ENCODE data around the gene NSD2.

GRCh38 chr4:1834047-1834775, 37.0 kb upstream of the NSD2 start:
- no peak for TF ChIP-seq CTCF (IDR thresholded peaks at IDR 0.05)
- no peak for TF ChIP-seq POLR2A (IDR thresholded peaks at IDR 0.05)

All from Peyer's patch (tissue), 4 donors.